ENCODE results near the gene G6PC3.

GRCh38 chr17:44059101-44059892 lies 11.2 kb upstream of the G6PC3 start:
- no peak for TF ChIP-seq CTCF (IDR thresholded peaks at IDR 0.05; ENCODE audit: insufficient read depth, low read length)
- no peak for TF ChIP-seq SPI1 (IDR thresholded peaks at IDR 0.05; ENCODE audit: borderline replicate concordance, low read depth)
